GM19463 (cell line): ENCODE measurements around the gene WDR72.

Experiments
- ATAC-seq: cut with Tn5 transposase; IDR thresholded peaks from one replicate; pipeline ENCODE4 v1.9.1; 2021; ENCODE audit warnings: mild to moderate bottlenecking, moderate library complexity; ENCODE audit not compliant: unreplicated experiment

WDR72 gene

GRCh38 chr15:53470743-53471142 lies 288.7 kb downstream of the WDR72 start:
- ATAC-seq: no peak

- no peak for ATAC-seq
Observed at GRCh38 chr15:53469422-53469821, 290.0 kb downstream of the WDR72 start.
